ENCODE measurements around the gene NR1H2.
A peak's percentile ranks its signal among the peaks of the same experiment; 100 is the strongest.
"Not testable (repeated sequence)": the region's sequence is repeated elsewhere in the genome, so short reads cannot be mapped to it uniquely, and the experiment has no call there.

The NR1H2 gene

GRCh38 chr19:50390952-50391351, 14.7 kb downstream of the NR1H2 start:
- H3K27ac ChIP-seq, H3K4me3 ChIP-seq: not testable (repeated sequence)

DNA sequence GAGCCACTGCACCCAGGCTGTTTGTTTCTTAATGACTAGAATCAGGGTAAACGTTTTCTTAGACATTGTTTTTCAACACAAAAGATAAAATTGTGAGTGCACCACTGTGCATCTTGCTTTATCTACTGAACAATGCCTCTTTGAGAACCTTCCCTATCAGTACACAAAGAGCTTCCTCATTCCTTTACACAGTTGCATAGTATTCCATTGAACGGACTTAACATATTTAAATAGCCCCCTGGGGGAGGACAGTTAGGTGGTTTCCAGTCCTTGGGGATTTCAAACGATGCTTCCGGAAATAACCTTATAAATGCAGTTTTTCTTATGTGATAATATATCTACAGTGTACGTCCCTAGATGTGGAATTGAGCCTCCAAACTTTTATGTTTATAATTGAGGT, 16.5 kb downstream of the NR1H2 start:
- Histone ChIP-seq H3K4me3 (no peak overlapping the region), H3K27ac (no peak overlapping the region)

GRCh38 chr19:50393589-50393988, 17.3 kb downstream of the NR1H2 start:
- Histone ChIP-seq H3K4me3 (no peak overlapping the region), H3K27ac (no peak overlapping the region)

GRCh38 chr19:50394017-50394416, 17.8 kb downstream of the NR1H2 start:
- H3K4me3 ChIP-seq = no peak overlapping the region
- no peak overlapping the region for H3K27ac ChIP-seq

DNA sequence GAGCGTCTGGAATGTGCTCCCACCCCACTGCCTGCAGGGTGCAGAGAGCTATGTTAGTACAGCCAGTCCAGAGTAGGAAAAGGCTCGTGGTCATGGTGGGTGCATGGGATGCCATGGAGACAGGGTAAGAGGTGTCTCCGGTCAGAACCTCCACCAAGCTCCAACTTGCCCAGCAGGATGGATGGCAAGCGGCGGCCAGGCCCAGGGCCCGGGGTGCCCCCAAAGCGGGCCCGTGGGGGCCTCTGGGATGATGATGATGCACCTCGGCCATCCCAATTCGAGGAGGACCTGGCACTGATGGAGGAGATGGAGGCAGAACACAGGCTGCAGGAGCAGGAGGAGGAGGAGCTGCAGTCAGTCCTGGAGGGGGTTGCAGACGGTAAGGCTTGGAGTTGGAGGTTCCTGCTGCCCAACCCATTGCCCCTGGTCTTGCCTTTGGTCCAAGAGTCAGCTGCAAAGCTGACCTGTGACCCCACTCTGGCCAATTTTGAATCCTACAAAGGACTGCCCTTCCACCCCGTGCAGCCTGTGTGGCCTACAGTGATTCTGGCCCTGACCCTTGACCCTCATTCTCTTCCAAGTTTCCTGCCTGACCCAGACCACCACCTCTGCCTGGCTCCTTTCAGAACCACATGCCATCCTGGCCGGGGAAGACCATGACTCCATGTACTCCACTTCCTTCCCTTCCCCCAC, 22.6 kb downstream of the NR1H2 start:
- no peak overlapping the region for H3K4me3 ChIP-seq
- no peak overlapping the region for H3K27ac ChIP-seq

GRCh38 chr19:50399368-50399745, 23.1 kb downstream of the NR1H2 start:
- Histone ChIP-seq H3K4me3 (no peak overlapping the region), H3K27ac (no peak overlapping the region)

GRCh38 chr19:50401605-50402450, 25.6 kb downstream of the NR1H2 start:
- no peak overlapping the region for H3K4me3 ChIP-seq
- no peak overlapping the region for H3K27ac ChIP-seq

- Histone ChIP-seq H3K4me3 (no peak overlapping the region), H3K27ac (no peak overlapping the region)
Measured at GRCh38 chr19:50402544-50403301, 26.5 kb downstream of the NR1H2 start.

GRCh38 chr19:50406156-50406820, 30.0 kb downstream of the NR1H2 start:
- H3K4me3 ChIP-seq = no peak overlapping the region
- H3K27ac ChIP-seq = no peak overlapping the region

- Histone ChIP-seq H3K27ac (no peak overlapping the region), H3K4me3 (no peak overlapping the region)
Measured at GRCh38 chr19:50406829-50407228, 30.6 kb downstream of the NR1H2 start.

- no peak overlapping the region for H3K27ac ChIP-seq
- H3K4me3 ChIP-seq = no peak overlapping the region
Measured at GRCh38 chr19:50409347-50409746, 33.1 kb downstream of the NR1H2 start.

DNA sequence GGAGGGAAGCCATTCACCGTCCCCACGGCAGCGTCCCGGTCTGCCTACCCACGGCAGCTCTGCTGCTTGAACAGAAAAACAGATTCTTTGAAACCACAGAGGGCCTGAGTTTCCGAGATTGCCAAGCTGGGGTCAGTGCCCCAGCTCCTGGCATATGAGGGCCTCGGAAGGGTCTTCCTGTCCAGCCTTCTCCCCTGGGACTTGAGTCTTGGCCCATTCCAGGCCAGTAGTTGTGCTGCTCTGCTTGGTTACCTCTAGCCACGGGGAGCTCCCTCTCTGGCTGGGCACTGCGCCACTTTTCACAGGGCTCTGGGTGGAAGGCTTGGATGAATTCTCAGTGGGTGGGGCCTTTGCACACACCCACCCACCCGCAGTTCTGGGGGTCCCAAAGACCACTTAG, 33.9 kb downstream of the NR1H2 start:
- H3K4me3 ChIP-seq = no peak overlapping the region
- no peak overlapping the region for H3K27ac ChIP-seq

DNA sequence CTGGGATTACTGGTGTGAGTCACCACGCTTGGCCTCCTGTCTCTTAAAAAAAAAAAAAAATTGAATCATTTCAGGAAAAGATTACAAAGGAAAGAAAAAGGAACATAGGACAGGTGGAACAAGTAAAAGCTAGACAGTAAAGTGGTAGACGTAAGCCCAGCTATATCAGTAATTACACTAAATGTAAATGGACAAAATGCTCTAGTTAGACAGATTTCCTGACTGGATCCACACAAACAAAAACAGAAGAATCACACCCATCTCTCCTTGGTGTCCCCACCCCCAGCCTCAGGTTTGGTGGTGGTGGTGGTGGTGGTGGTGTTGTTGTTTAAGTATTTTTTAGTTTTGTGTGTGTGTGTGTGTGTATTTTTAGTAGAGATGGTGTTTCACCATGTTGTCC, 36.2 kb downstream of the NR1H2 start:
- H3K4me3 ChIP-seq = no peak overlapping the region
- H3K27ac ChIP-seq = no peak overlapping the region

- no peak overlapping the region for H3K4me3 ChIP-seq
- no peak overlapping the region for H3K27ac ChIP-seq
Measured at GRCh38 chr19:50413096-50413495, 36.8 kb downstream of the NR1H2 start.

DNA sequence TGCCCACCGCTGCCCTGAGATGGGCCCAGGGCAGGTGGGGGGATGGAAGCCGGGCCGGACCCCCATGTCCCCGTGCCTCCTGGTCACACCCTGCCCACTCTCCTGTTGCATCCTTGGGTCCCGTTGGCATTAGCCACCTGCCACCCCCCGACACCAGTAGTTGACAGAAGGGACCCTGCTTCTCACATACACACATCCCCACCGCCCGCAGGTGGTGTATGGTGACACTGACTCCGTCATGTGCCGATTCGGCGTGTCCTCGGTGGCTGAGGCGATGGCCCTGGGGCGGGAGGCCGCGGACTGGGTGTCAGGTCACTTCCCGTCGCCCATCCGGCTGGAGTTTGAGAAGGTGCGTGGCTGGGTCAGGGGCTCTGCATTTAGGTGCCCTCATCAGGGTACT, 37.3 kb downstream of the NR1H2 start:
- H3K27ac ChIP-seq = no peak overlapping the region

DNA sequence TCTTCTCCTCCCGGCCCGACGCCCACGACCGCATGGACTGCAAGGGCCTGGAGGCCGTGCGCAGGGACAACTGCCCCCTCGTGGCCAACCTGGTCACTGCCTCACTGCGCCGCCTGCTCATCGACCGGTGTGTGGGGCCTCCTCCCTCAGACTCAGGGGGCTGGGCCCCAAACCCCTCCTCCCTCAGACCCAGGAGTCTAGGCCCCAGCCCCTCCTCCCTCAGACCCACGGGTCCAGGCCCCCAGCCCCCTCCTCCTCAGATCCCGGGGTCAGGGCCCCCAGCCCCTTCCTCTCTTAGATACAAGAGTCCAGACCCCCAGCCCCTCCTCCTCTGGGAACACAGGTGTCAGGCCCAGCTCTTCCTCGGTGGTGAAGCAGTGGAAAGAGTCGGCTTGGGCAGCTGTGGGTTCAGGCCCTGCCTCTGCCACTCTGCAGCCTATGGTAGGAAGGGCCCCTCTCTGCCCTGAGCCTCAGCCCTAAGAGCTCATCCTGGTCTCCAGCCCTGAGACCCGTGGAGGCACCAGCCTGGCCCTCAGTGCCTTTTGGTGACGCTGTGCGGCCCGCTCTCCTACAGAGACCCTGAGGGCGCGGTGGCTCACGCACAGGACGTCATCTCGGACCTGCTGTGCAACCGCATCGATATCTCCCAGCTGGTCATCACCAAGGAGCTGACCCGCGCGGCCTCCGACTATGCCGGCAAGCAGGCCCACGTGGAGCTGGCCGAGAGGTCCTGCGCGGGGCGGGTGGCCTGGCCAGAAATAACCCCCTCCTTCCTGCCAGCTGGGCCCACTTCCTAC, 38.8 kb downstream of the NR1H2 start:
- no peak overlapping the region for H3K4me3 ChIP-seq
- H3K27ac ChIP-seq = peak overlapping the region in 5 of 21 experiments; percentile 1 to 71 (median 37)

More for the DNA sequence above, 37.3 kb downstream of the NR1H2 start:
- no peak overlapping the region for H3K4me3 ChIP-seq

GRCh38 chr19:50415661-50416033, 39.4 kb downstream of the NR1H2 start:
- H3K4me3 ChIP-seq = no peak overlapping the region
- peak overlapping the region in 3 of 21 experiments; percentile 37 to 71 (median 48) for H3K27ac ChIP-seq

DNA sequence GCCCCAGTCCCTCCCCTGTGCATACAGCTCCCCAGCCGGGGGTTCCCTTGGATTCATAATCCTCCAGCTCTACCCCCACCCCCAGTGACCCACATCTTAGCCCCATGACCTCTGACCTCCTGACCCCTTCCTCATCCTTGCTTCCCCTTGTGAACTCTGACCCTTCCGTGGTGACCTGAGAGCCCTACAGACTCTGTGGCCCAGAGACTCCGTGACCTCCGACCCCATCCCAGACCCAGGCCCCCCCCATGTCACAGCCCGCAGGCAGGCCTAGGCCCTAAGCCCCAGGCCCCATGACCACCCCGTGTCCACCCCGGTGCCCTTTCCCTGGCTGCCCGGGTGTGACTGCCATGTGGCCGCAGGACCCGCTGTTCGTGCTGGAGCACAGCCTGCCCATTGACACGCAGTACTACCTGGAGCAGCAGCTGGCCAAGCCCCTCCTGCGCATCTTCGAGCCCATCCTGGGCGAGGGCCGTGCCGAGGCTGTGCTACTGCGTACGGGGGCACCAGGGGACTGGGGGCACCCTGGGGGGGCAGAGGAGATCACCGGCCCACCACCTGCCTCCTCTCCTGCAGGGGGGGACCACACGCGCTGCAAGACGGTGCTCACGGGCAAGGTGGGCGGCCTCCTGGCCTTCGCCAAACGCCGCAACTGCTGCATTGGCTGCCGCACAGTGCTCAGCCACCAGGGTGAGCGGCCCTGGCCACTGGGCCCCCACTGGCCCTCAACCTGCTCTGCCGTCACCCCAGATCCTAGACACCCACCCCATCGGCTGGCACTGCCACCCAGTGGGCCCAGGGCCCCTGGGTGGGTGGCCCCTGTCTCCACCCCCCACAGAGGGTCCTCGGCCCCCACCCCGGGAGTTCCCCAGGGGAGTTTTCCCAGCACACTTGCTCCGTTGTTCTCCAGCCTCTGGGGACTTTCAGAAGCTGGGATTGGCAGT, 40.0 kb downstream of the NR1H2 start:
- no peak overlapping the region for H3K4me3 ChIP-seq
- H3K27ac ChIP-seq = peak overlapping the region in 1 of 21 experiments; percentile 28

Measured in skin epidermis (tissue), 12 donors.